CD14-positive monocyte (primary cell): Measurements from ENCODE around the gene NNMT. TPM values are rescaled to one million over a fixed set of nuclear protein-coding genes. Genes with fewer than 3 reads are reported as not detected.

Experiments
- DNase-seq, 3 donors: peaks; one replicate each; pipeline ENCODE4 v3.0.0-alpha.2; 2011 to 2022
- H2AFZ ChIP-seq: 2 replicates; pipeline ENCODE4 v1.6.0; 2012; ENCODE audit warnings: mild to moderate bottlenecking, low read depth, low read length, inconsistent platforms; ENCODE audit not compliant: insufficient read depth, poor library complexity, severe bottlenecking
- H3K27ac ChIP-seq, 2 donors: 1 replicate in 1 of 2; 2 replicates in 1 of 2; pipeline ENCODE4 v1.5.1; 2012 to 2013; ENCODE audit warnings: low read length in 2 of 2, control low read depth in 1 of 2, inconsistent platforms in 1 of 2, low read depth in 1 of 2, mild to moderate bottlenecking in 1 of 2
- H3K27me3 ChIP-seq, 2 donors: one replicate each; pipeline versions ENCODE4 v1.6.0 to v1.6.1; 2011 to 2013; ENCODE audit warnings: low read length in 2 of 2; ENCODE audit not compliant: control insufficient read depth in 2 of 2, insufficient read depth in 2 of 2
- H3K36me3 ChIP-seq, 2 donors: replicated peaks in 1 of 2; 1 replicate in 1 of 2; 2 replicates in 1 of 2; pipeline versions ENCODE4 v1.5.1 to v1.6.1; 2012 to 2013; ENCODE audit warnings: low read length in 2 of 2, control low read depth in 1 of 2, inconsistent platforms in 1 of 2, mild to moderate bottlenecking in 1 of 2; ENCODE audit not compliant: insufficient read depth in 2 of 2, control insufficient read depth in 1 of 2
- H3K4me1 ChIP-seq, 2 donors: 1 replicate in 1 of 2; 2 replicates in 1 of 2; pipeline versions ENCODE4 v1.5.1 to v1.6.1; 2012 to 2013; ENCODE audit warnings: low read length in 2 of 2, control low read depth in 1 of 2, inconsistent platforms in 1 of 2, mild to moderate bottlenecking in 1 of 2, moderate library complexity in 1 of 2; ENCODE audit not compliant: insufficient read depth in 2 of 2, control insufficient read depth in 1 of 2
- H3K4me2 ChIP-seq: replicated peaks from 2 replicates; pipeline ENCODE3; 2012; ENCODE audit warnings: low read length, moderate library complexity, mild to moderate bottlenecking; ENCODE audit not compliant: poor library complexity, severe bottlenecking; ENCODE audit errors: extremely low read depth
- H3K4me3 ChIP-seq, 3 experiments: fragments of 200-600 bp in 1 of 3; sonication (generic) in 1 of 3; replicated peaks in 1 of 3; 1 replicate in 2 of 3; 2 replicates in 1 of 3; pipeline ENCODE4 v1.5.1; 2011 to 2013; ENCODE audit warnings: low read length in 3 of 3, mild to moderate bottlenecking in 3 of 3, control low read depth in 2 of 3, low read depth in 2 of 3, inconsistent platforms in 1 of 3, moderate library complexity in 1 of 3
- H3K79me2 ChIP-seq: 2 replicates; pipeline ENCODE4 v1.6.0; 2012; ENCODE audit warnings: mild to moderate bottlenecking, control low read depth, inconsistent platforms, low read length, moderate library complexity; ENCODE audit not compliant: insufficient read depth
- H3K9ac ChIP-seq: 2 replicates; pipeline ENCODE4 v1.6.0; 2017; ENCODE audit warnings: low read length, mild to moderate bottlenecking; ENCODE audit not compliant: insufficient read depth, poor library complexity, severe bottlenecking
- H3K9me3 ChIP-seq, 2 donors: replicated peaks in 1 of 2; 1 replicate in 1 of 2; 2 replicates in 1 of 2; pipeline versions ENCODE4 v1.5.1 to v1.6.1; 2012 to 2013; ENCODE audit warnings: low read length in 2 of 2, control low read depth in 1 of 2; ENCODE audit not compliant: control insufficient read depth in 1 of 2, insufficient read depth in 1 of 2
- H4K20me1 ChIP-seq: 2 replicates; pipeline ENCODE4 v1.6.0; 2012; ENCODE audit warnings: mild to moderate bottlenecking, low read length, control low read depth, moderate library complexity; ENCODE audit not compliant: insufficient read depth
- H3K27ac Mint-ChIP-seq, 7 donors: one replicate each; pipeline ENCODE4 v1.8.0; 2020; ENCODE audit warnings: mild to moderate bottlenecking in 7 of 7, mixed read lengths in 7 of 7, moderate library complexity in 6 of 7, inconsistent platforms in 2 of 7
- H3K27me3 Mint-ChIP-seq, 3 donors: one replicate each; pipeline ENCODE4 v1.8.0; 2021 to 2022; ENCODE audit warnings: low read depth in 3 of 3, mild to moderate bottlenecking in 3 of 3, mixed read lengths in 3 of 3, moderate library complexity in 3 of 3, inconsistent platforms in 1 of 3
- H3K36me3 Mint-ChIP-seq, 2 donors: one replicate each; pipeline ENCODE4 v1.8.0; 2020; ENCODE audit warnings: mixed read lengths in 2 of 2, inconsistent platforms in 1 of 2, mild to moderate bottlenecking in 1 of 2
- H3K4me1 Mint-ChIP-seq: one replicate; pipeline ENCODE4 v1.8.0; 2020; ENCODE audit warnings: mild to moderate bottlenecking, mixed read lengths
- H3K4me3 Mint-ChIP-seq, 2 donors: one replicate each; pipeline ENCODE4 v1.8.0; 2020; ENCODE audit warnings: mild to moderate bottlenecking in 2 of 2, mixed read lengths in 2 of 2, moderate library complexity in 1 of 2
- H3K9me3 Mint-ChIP-seq, 7 donors: one replicate each; pipeline ENCODE4 v1.8.0; 2020 to 2022; ENCODE audit warnings: mixed read lengths in 7 of 7, mild to moderate bottlenecking in 6 of 7, moderate library complexity in 6 of 7, inconsistent platforms in 2 of 7
- WGBS: methylation state at CpG from one replicate; pipeline ENCODE4 v1.1.5; 2013; ENCODE audit warnings: missing lambda C conversion rate; ENCODE audit not compliant: insufficient coverage; 5-methylcytosine and 5-hydroxymethylcytosine counted together
- intact Hi-C, 2 donors: fragments of 100-400 bp; cut with micrococcal nuclease; formaldehyde crosslinking; loops; one replicate each; pipeline versions ENCODE4 v1.15.0 to v1.15.1; 2023
- polyA plus RNA-seq, 3 donors: library from polyadenylated mRNA; depleted of rRNA in 1 of 3; unstranded in 2 of 3; stranded (reverse) in 1 of 3; fragments of 300-500 nt in 2 of 3; fragments of >200 nt in 1 of 3; fragmentation: Illumina TruSeq in 2 of 3; gene quantifications; 1 replicate in 2 of 3; 2 replicates in 1 of 3; pipeline ENCODE4 v1.2.3, GENCODE V29; 2012 to 2021
- TF ChIP-seq, protein P1 (sequence below): fragments of 200-600 bp; IDR thresholded peaks from one replicate; pipeline ENCODE4 v1.8.0; 2022; ENCODE audit warnings: antibody characterized with exemption, mild to moderate bottlenecking

Gene NNMT
- polyA plus RNA-seq, 3 donors, result not detected

DNA sequence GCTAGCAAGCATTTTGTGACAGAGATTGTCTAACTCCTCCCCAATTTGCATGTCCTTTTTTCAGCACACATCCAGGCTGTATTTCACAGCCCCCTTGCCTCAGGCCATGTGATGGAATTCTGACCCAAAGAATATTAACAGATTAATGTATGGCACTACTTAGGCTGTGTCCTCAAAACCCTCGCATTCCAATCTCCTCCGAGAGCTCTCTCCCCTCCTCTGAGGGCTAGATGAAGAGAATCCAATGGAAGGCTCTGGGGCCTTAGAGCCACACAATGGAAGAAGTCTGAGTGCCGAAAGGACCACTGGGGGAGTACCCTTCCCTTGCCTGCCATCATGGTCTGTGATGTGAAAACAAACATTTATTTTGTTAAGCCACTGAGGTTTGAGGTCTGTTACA lies 13.7 kb upstream of the NNMT start:
- Mint-ChIP-seq H3K36me3 (no peaks in the 10 kb centered on the region), H3K27ac (no peak overlapping the region), H3K4me3 (no peak overlapping the region), H3K27me3 (peaks cover 3 to 15% (median 7%) of the 10 kb centered on the region in 3 donors), H3K4me1 (no peaks in the 10 kb centered on the region), H3K9me3 (no peaks in the 10 kb centered on the region)
- Histone ChIP-seq H2AFZ (no peak overlapping the region), H3K9ac (no peak overlapping the region), H3K36me3 (no peaks in the 10 kb centered on the region), H3K27ac (no peak overlapping the region), H3K79me2 (no peaks in the 10 kb centered on the region), H3K4me2 (no peak overlapping the region), H3K9me3 (no peaks in the 10 kb centered on the region), H3K4me3 (no peak overlapping the region), H3K4me1 (no peaks in the 10 kb centered on the region), H4K20me1 (no peaks in the 10 kb centered on the region), H3K27me3 (no peaks in the 10 kb centered on the region)
- intact Hi-C loops, result no loop called here
- no CpG with 5 or more reads among the region's 3 CpGs for WGBS
- TF ChIP-seq, protein P1, sequence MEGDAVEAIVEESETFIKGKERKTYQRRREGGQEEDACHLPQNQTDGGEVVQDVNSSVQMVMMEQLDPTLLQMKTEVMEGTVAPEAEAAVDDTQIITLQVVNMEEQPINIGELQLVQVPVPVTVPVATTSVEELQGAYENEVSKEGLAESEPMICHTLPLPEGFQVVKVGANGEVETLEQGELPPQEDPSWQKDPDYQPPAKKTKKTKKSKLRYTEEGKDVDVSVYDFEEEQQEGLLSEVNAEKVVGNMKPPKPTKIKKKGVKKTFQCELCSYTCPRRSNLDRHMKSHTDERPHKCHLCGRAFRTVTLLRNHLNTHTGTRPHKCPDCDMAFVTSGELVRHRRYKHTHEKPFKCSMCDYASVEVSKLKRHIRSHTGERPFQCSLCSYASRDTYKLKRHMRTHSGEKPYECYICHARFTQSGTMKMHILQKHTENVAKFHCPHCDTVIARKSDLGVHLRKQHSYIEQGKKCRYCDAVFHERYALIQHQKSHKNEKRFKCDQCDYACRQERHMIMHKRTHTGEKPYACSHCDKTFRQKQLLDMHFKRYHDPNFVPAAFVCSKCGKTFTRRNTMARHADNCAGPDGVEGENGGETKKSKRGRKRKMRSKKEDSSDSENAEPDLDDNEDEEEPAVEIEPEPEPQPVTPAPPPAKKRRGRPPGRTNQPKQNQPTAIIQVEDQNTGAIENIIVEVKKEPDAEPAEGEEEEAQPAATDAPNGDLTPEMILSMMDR, result no peak
- no peak for DNase-seq

GRCh38 chr11:114283422-114283821 lies 12.8 kb upstream of the NNMT start:
- Histone ChIP-seq H2AFZ (no peak overlapping the region), H3K9ac (no peak overlapping the region), H3K27me3 (no peaks in the 10 kb centered on the region), H3K27ac (no peak overlapping the region), H3K79me2 (no peaks in the 10 kb centered on the region), H3K4me1 (no peaks in the 10 kb centered on the region), H3K9me3 (no peaks in the 10 kb centered on the region), H3K4me3 (no peak overlapping the region), H3K4me2 (no peak overlapping the region), H4K20me1 (no peaks in the 10 kb centered on the region), H3K36me3 (no peaks in the 10 kb centered on the region)
- Mint-ChIP-seq H3K27ac (no peak overlapping the region), H3K36me3 (no peaks in the 10 kb centered on the region), H3K27me3 (peaks cover 2 to 14% (median 3%) of the 10 kb centered on the region in 3 donors), H3K4me3 (no peak overlapping the region), H3K4me1 (no peaks in the 10 kb centered on the region), H3K9me3 (no peaks in the 10 kb centered on the region)
- TF ChIP-seq, protein P1, result no peak
- no peak for DNase-seq
- intact Hi-C loops, result no loop called here
- WGBS, result no CpG with 5 or more reads among the region's 3 CpGs
